ENCODE results near the gene BICRAL. TPM values are rescaled to one million over a fixed set of nuclear protein-coding genes. Genes with fewer than 3 reads are reported as not detected.
A peak's percentile ranks its signal among the peaks of the same experiment; 100 is the strongest.
"Not testable (repeated sequence)": the region's sequence is repeated elsewhere in the genome, so short reads cannot be mapped to it uniquely, and the experiment has no call there.

BICRAL gene
- polyA plus RNA-seq, 2 donors, result 2.4 to 3.0 TPM

DNA sequence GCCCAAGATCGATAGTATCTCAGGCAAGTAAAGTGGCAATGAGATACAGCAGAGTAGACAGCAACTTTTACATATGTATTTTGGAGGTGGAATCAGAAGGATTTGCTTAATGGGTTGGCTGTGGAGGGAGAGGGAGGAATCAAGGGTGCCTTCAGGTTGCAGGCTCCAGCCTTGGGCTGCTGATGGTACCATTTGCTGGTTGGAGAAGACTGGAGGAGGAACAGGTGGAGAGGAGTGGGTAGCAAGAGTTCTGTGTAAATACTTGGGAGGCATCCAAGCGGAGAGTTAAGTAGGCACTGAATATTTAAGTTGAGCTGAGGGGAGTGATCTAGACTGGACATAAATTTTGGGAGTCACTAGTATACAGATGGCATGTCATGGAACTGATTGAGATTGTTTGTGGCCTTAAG, 5.2 kb downstream of the BICRAL start:
- Histone ChIP-seq H3K9me3 (ENCODE audit: control insufficient read depth in 2 of 2, insufficient read depth in 1 of 2, low read depth in 1 of 2, low read length in 1 of 2) (no peaks in the 10 kb centered on the region), H3K27ac (ENCODE audit: low read depth in 2 of 2, low read length in 1 of 2) (no peak overlapping the region), H3K27me3 (ENCODE audit: control insufficient read depth in 1 of 2, insufficient read depth in 2 of 2, low read length in 2 of 2) (no peaks in the 10 kb centered on the region), H3K4me3 (ENCODE audit: low read depth in 1 of 2, low read length in 2 of 2) (no peak overlapping the region), H3K36me3 (ENCODE audit: control insufficient read depth in 2 of 2, insufficient read depth in 2 of 2, low read length in 1 of 2) (peaks cover 0 to 3% of the 10 kb centered on the region in 2 donors), H3K4me1 (ENCODE audit: control insufficient read depth in 2 of 2, insufficient read depth in 2 of 2, low read length in 1 of 2) (peaks cover 0 to 9% of the 10 kb centered on the region in 2 donors)
- WGBS, 2 donors, result 82 to 85% methylated on average over 2 of the region's 2 CpGs

DNA sequence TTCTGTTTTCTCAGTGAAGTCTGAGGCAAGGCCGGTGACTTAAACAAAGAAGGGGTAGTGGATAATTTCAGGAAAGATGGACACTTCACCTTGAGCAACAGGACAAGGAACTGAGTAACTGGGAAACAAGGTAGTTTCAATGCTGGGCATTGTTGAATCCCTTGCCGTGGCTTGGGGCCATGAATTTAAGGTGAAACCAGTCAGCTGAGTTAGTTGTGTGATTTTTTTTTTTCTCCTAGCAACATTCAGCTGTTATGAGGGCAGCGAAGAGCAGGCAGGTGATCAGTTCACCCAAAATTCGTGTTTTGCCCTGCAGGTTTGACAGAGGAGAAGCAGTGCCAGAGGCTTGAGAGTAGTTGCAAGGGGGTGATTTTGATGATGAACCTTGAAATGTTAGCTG, 6.8 kb downstream of the BICRAL start:
- H3K9me3 ChIP-seq (ENCODE audit: control insufficient read depth in 2 of 2, insufficient read depth in 1 of 2, low read depth in 1 of 2, low read length in 1 of 2), result no peaks in the 10 kb centered on the region
- 37 to 64% methylated on average over 4 of the region's 4 CpGs for WGBS, 2 donors
- peak overlapping the region in 1 of 2 donors; percentile 30 for H3K27ac ChIP-seq (ENCODE audit: low read depth in 2 of 2, low read length in 1 of 2)
- H3K4me1 ChIP-seq (ENCODE audit: control insufficient read depth in 2 of 2, insufficient read depth in 2 of 2, low read length in 1 of 2), result peaks cover 0 to 9% of the 10 kb centered on the region in 2 donors
- no peaks in the 10 kb centered on the region for H3K27me3 ChIP-seq (ENCODE audit: control insufficient read depth in 1 of 2, insufficient read depth in 2 of 2, low read length in 2 of 2)
- H3K4me3 ChIP-seq (ENCODE audit: low read depth in 1 of 2, low read length in 2 of 2), result no peak overlapping the region
- H3K36me3 ChIP-seq (ENCODE audit: control insufficient read depth in 2 of 2, insufficient read depth in 2 of 2, low read length in 1 of 2), result peaks cover 0 to 3% of the 10 kb centered on the region in 2 donors

GRCh38 chr6:42790549-42791181, 8.8 kb downstream of the BICRAL start:
- WGBS, 2 donors, result 41 to 46% methylated on average over 5 of the region's 5 CpGs
- Histone ChIP-seq H3K4me1 (ENCODE audit: control insufficient read depth in 2 of 2, insufficient read depth in 2 of 2, low read length in 1 of 2) (peaks cover 0 to 6% of the 10 kb centered on the region in 2 donors), H3K4me3 (ENCODE audit: low read depth in 1 of 2, low read length in 2 of 2) (no peak overlapping the region), H3K9me3 (ENCODE audit: control insufficient read depth in 2 of 2, insufficient read depth in 1 of 2, low read depth in 1 of 2, low read length in 1 of 2) (no peaks in the 10 kb centered on the region), H3K36me3 (ENCODE audit: control insufficient read depth in 2 of 2, insufficient read depth in 2 of 2, low read length in 1 of 2) (peaks cover 0 to 3% of the 10 kb centered on the region in 2 donors), H3K27ac (ENCODE audit: low read depth in 2 of 2, low read length in 1 of 2) (peak overlapping the region in 1 of 2 donors; percentile 51), H3K27me3 (ENCODE audit: control insufficient read depth in 1 of 2, insufficient read depth in 2 of 2, low read length in 2 of 2) (no peaks in the 10 kb centered on the region)

DNA sequence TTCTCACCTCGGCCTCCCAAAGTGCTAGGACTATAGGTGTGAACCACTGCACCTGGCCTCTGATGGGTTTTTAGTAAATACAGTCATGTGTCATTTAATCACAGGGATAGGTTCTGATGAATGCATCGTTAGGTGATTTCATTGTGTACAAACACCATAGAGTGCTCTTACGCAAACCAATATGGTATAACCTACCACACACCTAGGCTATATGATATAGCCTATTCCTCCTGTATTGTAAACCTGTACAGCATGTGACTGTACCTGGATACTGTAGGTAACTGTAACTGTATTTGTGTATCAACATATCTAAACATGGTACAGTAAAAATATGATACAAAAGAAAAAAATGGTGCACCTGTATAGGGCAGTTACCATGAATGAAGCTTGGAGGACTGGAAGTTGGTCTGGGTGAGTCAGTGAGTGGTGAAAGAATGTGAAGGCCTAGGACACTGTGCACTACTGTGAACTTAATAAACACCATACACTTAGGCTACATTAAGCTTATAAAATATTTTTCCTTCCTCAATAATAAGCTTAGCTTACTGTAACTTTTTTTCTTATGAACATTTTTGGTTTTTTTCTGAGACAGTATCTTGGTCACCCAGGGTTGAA, 10.0 kb downstream of the BICRAL start:
- H3K27ac ChIP-seq (ENCODE audit: low read depth in 2 of 2, low read length in 1 of 2), result no peak overlapping the region
- peaks cover 0 to 3% of the 10 kb centered on the region in 2 donors for H3K36me3 ChIP-seq (ENCODE audit: control insufficient read depth in 2 of 2, insufficient read depth in 2 of 2, low read length in 1 of 2)
- no peak overlapping the region for H3K4me3 ChIP-seq (ENCODE audit: low read depth in 1 of 2, low read length in 2 of 2)
- H3K27me3 ChIP-seq (ENCODE audit: control insufficient read depth in 1 of 2, insufficient read depth in 2 of 2, low read length in 2 of 2), result no peaks in the 10 kb centered on the region
- 76 to 87% methylated on average over 3 of the region's 3 CpGs for WGBS, 2 donors
- H3K9me3 ChIP-seq (ENCODE audit: control insufficient read depth in 2 of 2, insufficient read depth in 1 of 2, low read depth in 1 of 2, low read length in 1 of 2), result no peaks in the 10 kb centered on the region
- H3K4me1 ChIP-seq (ENCODE audit: control insufficient read depth in 2 of 2, insufficient read depth in 2 of 2, low read length in 1 of 2), result peaks cover 0 to 6% of the 10 kb centered on the region in 2 donors

DNA sequence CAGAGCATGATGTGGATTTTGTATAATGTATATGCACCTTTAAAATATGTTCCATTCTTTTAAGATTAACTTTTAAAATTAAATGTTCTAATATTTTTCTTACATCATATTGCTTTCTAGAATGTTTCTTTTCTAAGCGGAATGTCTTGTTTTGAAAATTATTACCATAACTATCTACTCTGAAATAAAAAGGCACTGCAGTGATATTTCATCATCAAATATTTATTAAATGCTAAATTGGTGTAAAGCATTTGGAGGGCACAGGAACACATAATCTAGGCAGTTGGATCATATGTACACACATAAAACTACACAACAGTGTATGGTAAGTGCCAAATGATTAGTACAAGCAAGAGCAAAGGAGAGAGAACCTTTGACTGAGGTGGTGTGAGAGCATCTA, 13.8 kb downstream of the BICRAL start:
- Histone ChIP-seq H3K9me3 (ENCODE audit: control insufficient read depth in 2 of 2, insufficient read depth in 1 of 2, low read depth in 1 of 2, low read length in 1 of 2) (no peaks in the 10 kb centered on the region), H3K4me1 (ENCODE audit: control insufficient read depth in 2 of 2, insufficient read depth in 2 of 2, low read length in 1 of 2) (no peaks in the 10 kb centered on the region), H3K27ac (ENCODE audit: low read depth in 2 of 2, low read length in 1 of 2) (no peak overlapping the region), H3K36me3 (ENCODE audit: control insufficient read depth in 2 of 2, insufficient read depth in 2 of 2, low read length in 1 of 2) (peaks cover 0 to 3% of the 10 kb centered on the region in 2 donors), H3K4me3 (ENCODE audit: low read depth in 1 of 2, low read length in 2 of 2) (no peak overlapping the region), H3K27me3 (ENCODE audit: control insufficient read depth in 1 of 2, insufficient read depth in 2 of 2, low read length in 2 of 2) (no peaks in the 10 kb centered on the region)
- WGBS, 2 donors, result 94 to 97% methylated on average over 1 of the region's 1 CpG

- Histone ChIP-seq H3K27ac (ENCODE audit: low read depth in 2 of 2, low read length in 1 of 2) (no peak overlapping the region), H3K36me3 (ENCODE audit: control insufficient read depth in 2 of 2, insufficient read depth in 2 of 2, low read length in 1 of 2) (no peaks in the 10 kb centered on the region), H3K27me3 (ENCODE audit: control insufficient read depth in 1 of 2, insufficient read depth in 2 of 2, low read length in 2 of 2) (no peaks in the 10 kb centered on the region), H3K4me3 (ENCODE audit: low read depth in 1 of 2, low read length in 2 of 2) (no peak overlapping the region), H3K9me3 (ENCODE audit: control insufficient read depth in 2 of 2, insufficient read depth in 1 of 2, low read depth in 1 of 2, low read length in 1 of 2) (no peaks in the 10 kb centered on the region), H3K4me1 (ENCODE audit: control insufficient read depth in 2 of 2, insufficient read depth in 2 of 2, low read length in 1 of 2) (no peaks in the 10 kb centered on the region)
- WGBS, 2 donors, result 88 to 96% methylated on average over 4 of the region's 4 CpGs
Measured at GRCh38 chr6:42796171-42796570, 14.3 kb downstream of the BICRAL start.

GRCh38 chr6:42797696-42798095, 15.8 kb downstream of the BICRAL start:
- not testable (repeated sequence) for H3K4me1 ChIP-seq (ENCODE audit: control insufficient read depth in 2 of 2, insufficient read depth in 2 of 2, low read length in 1 of 2); H3K27ac ChIP-seq (ENCODE audit: low read depth in 2 of 2, low read length in 1 of 2); H3K36me3 ChIP-seq (ENCODE audit: control insufficient read depth in 2 of 2, insufficient read depth in 2 of 2, low read length in 1 of 2); H3K9me3 ChIP-seq (ENCODE audit: control insufficient read depth in 2 of 2, insufficient read depth in 1 of 2, low read depth in 1 of 2, low read length in 1 of 2); H3K27me3 ChIP-seq (ENCODE audit: control insufficient read depth in 1 of 2, insufficient read depth in 2 of 2, low read length in 2 of 2); H3K4me3 ChIP-seq (ENCODE audit: low read depth in 1 of 2, low read length in 2 of 2)
- 69 to 71% methylated on average over 3 of the region's 3 CpGs for WGBS, 2 donors

DNA sequence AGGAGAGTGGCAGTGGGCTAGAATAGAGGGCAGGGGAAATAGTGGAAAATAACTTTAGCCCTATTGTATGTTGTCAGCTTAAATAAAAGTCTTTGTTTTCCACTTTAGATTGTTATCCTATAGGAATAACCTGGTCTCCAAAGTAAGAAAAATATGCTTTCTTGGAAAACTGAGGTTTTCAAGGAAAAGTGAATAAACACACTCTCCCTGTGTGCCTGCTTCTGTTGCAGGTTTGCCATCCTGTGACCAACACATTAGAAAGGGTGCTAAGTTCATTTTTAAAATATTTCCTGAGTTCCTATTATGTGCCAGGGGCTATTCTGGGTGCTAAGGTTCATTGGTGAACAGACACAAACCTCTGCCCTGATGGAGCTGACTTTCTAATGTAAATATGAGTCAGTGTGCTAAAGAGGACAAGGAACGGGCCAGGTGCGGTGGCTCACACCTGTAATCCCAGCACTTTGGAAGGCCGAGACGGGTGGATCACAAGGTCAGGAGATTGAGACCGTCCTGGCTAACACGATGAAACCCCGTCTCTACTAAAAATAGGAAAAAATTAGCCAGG, 23.5 kb downstream of the BICRAL start:
- H3K27ac ChIP-seq (ENCODE audit: low read depth in 2 of 2, low read length in 1 of 2), result no peak overlapping the region
- H3K4me3 ChIP-seq (ENCODE audit: low read depth in 1 of 2, low read length in 2 of 2), result no peak overlapping the region
- no peaks in the 10 kb centered on the region for H3K4me1 ChIP-seq (ENCODE audit: control insufficient read depth in 2 of 2, insufficient read depth in 2 of 2, low read length in 1 of 2)
- no peaks in the 10 kb centered on the region for H3K9me3 ChIP-seq (ENCODE audit: control insufficient read depth in 2 of 2, insufficient read depth in 1 of 2, low read depth in 1 of 2, low read length in 1 of 2)
- H3K36me3 ChIP-seq (ENCODE audit: control insufficient read depth in 2 of 2, insufficient read depth in 2 of 2, low read length in 1 of 2), result no peaks in the 10 kb centered on the region
- 85 to 92% methylated on average over 7 of the region's 7 CpGs for WGBS, 2 donors
- H3K27me3 ChIP-seq (ENCODE audit: control insufficient read depth in 1 of 2, insufficient read depth in 2 of 2, low read length in 2 of 2), result no peaks in the 10 kb centered on the region

GRCh38 chr6:42806359-42806758, 24.5 kb downstream of the BICRAL start:
- H3K27me3 ChIP-seq (ENCODE audit: control insufficient read depth in 1 of 2, insufficient read depth in 2 of 2, low read length in 2 of 2); H3K36me3 ChIP-seq (ENCODE audit: control insufficient read depth in 2 of 2, insufficient read depth in 2 of 2, low read length in 1 of 2); H3K4me3 ChIP-seq (ENCODE audit: low read depth in 1 of 2, low read length in 2 of 2); H3K27ac ChIP-seq (ENCODE audit: low read depth in 2 of 2, low read length in 1 of 2); H3K4me1 ChIP-seq (ENCODE audit: control insufficient read depth in 2 of 2, insufficient read depth in 2 of 2, low read length in 1 of 2); H3K9me3 ChIP-seq (ENCODE audit: control insufficient read depth in 2 of 2, insufficient read depth in 1 of 2, low read depth in 1 of 2, low read length in 1 of 2): not testable (repeated sequence)
- 95 to 97% methylated on average over 7 of the region's 7 CpGs for WGBS, 2 donors
